HepG2 (cell line): ENCODE measurements around the gene SLC35B2. TPM values are rescaled to one million over a fixed set of nuclear protein-coding genes. Genes with fewer than 3 reads are reported as not detected.
A peak's percentile ranks its signal among the peaks of the same experiment; 100 is the strongest.

Experiments
- CBX1 ChIP-seq: IDR thresholded peaks from one replicate; pipeline ENCODE4 v1.6.1; 2016; ENCODE audit warnings: antibody characterized with exemption, low read depth
- CHCHD3 ChIP-seq: sonication (generic); formaldehyde crosslinking; IDR thresholded peaks from 2 replicates; pipeline ENCODE4 v1.8.0; 2022; ENCODE audit warnings: mild to moderate bottlenecking, missing genetic modification reagents, moderate library complexity
- HMG20A ChIP-seq: IDR thresholded peaks from 2 replicates; pipeline ENCODE4 v1.6.1; 2016; ENCODE audit warnings: borderline replicate concordance
- HNRNPK ChIP-seq: fragments of 200-400 bp; formaldehyde crosslinking; IDR thresholded peaks from 2 replicates; pipeline ENCODE4 v1.6.1; 2018; ENCODE audit warnings: low read length, low read depth, moderate library complexity, mild to moderate bottlenecking; ENCODE audit not compliant: poor library complexity, severe bottlenecking
- HNRNPL ChIP-seq: fragments of 200-400 bp; formaldehyde crosslinking; IDR thresholded peaks from 2 replicates; pipeline ENCODE4 v1.6.1; 2017; ENCODE audit warnings: mild to moderate bottlenecking, low read depth, low read length
- HOXA3 ChIP-seq: sonication (generic); formaldehyde crosslinking; IDR thresholded peaks from 2 replicates; pipeline ENCODE4 v1.5.0; 2020; ENCODE audit warnings: missing genetic modification reagents
- HOXA7 ChIP-seq: sonication (generic); formaldehyde crosslinking; IDR thresholded peaks from 2 replicates; pipeline ENCODE4 v1.8.1; 2022; ENCODE audit warnings: mild to moderate bottlenecking, missing genetic modification reagents, moderate library complexity
- HOXD1 ChIP-seq: sonication (generic); formaldehyde crosslinking; IDR thresholded peaks from 2 replicates; pipeline ENCODE4 v1.5.0; 2020; ENCODE audit warnings: missing genetic modification reagents
- MIER2 ChIP-seq: IDR thresholded peaks from 2 replicates; pipeline ENCODE4 v1.6.1; 2016; ENCODE audit warnings: missing biosample characterization, missing genetic modification reagents
- MYNN ChIP-seq: sonication (generic); formaldehyde crosslinking; IDR thresholded peaks from 2 replicates; pipeline ENCODE4 v1.4.0; 2020; ENCODE audit warnings: mild to moderate bottlenecking, low read depth, missing genetic modification reagents
- NPAS2 ChIP-seq: sonication (generic); formaldehyde crosslinking; IDR thresholded peaks from 2 replicates; pipeline ENCODE4 v1.8.0; 2022; ENCODE audit warnings: mild to moderate bottlenecking, missing genetic modification reagents, borderline replicate concordance
- PCBP1 ChIP-seq: fragments of 200-400 bp; formaldehyde crosslinking; IDR thresholded peaks from 2 replicates; pipeline ENCODE4 v1.6.1; 2017; ENCODE audit warnings: mild to moderate bottlenecking, low read depth, low read length, borderline replicate concordance
- POLR2G ChIP-seq: fragments of 200-400 bp; formaldehyde crosslinking; IDR thresholded peaks from 2 replicates; pipeline ENCODE4 v1.6.1; 2018; ENCODE audit warnings: mild to moderate bottlenecking, low read depth, low read length, moderate library complexity
- YY1 ChIP-seq: IDR thresholded peaks from 2 replicates; pipeline ENCODE4 v1.6.1; 2011; ENCODE audit warnings: low read length, low read depth, moderate library complexity, mild to moderate bottlenecking; ENCODE audit not compliant: insufficient read depth, insufficient replicate concordance
- ZBTB7B ChIP-seq: sonication (generic); formaldehyde crosslinking; IDR thresholded peaks from 2 replicates; pipeline ENCODE4 v1.4.0; 2020; ENCODE audit warnings: missing genetic modification reagents
- ZNF138 ChIP-seq: sonication (generic); formaldehyde crosslinking; IDR thresholded peaks from 2 replicates; pipeline ENCODE4 v1.5.0; 2020; ENCODE audit warnings: mild to moderate bottlenecking, low read depth, missing genetic modification reagents
- ZNF318 ChIP-seq: sonication (generic); formaldehyde crosslinking; IDR thresholded peaks from 2 replicates; pipeline ENCODE4 v1.4.0; 2020; ENCODE audit warnings: mild to moderate bottlenecking, missing genetic modification reagents
- ZNF329 ChIP-seq: sonication (generic); formaldehyde crosslinking; IDR thresholded peaks from 2 replicates; pipeline ENCODE4 v1.9.0; 2021; ENCODE audit warnings: low read depth, mild to moderate bottlenecking, missing genetic modification reagents
- ZNF550 ChIP-seq: sonication (generic); formaldehyde crosslinking; IDR thresholded peaks from 2 replicates; pipeline ENCODE4 v1.4.0; 2020; ENCODE audit warnings: mild to moderate bottlenecking, missing genetic modification reagents, borderline replicate concordance
- ZSCAN20 ChIP-seq: sonication (generic); formaldehyde crosslinking; IDR thresholded peaks from 2 replicates; pipeline ENCODE4 v1.4.0; 2020; ENCODE audit warnings: missing genetic modification reagents, mild to moderate bottlenecking, borderline replicate concordance
- polyA plus RNA-seq, 8 experiments: library from polyadenylated mRNA; depleted of rRNA in 3 of 8; stranded (reverse) in 7 of 8; unstranded in 1 of 8; fragments of >200 nt; fragmentation: Illumina TruSeq in 4 of 8; extraction: Trizol in 4 of 8; gene quantifications; 2 replicates each; pipeline versions ENCODE4 v1.2.1 to v1.2.3, GENCODE V29; 2011 to 2016; ENCODE audit warnings: low read depth in 4 of 8, missing spikeins in 1 of 8, mixed read lengths in 1 of 8; ENCODE audit not compliant: insufficient read depth in 1 of 8
- total RNA-seq, 5 experiments: library from RNA; depleted of rRNA; stranded (reverse); fragments of >200 nt; fragmentation: Illumina TruSeq; extraction: Trizol; gene quantifications; 2 replicates each; pipeline ENCODE4 v1.2.3, GENCODE V29; 2016; ENCODE audit warnings: low read depth in 1 of 5

Gene SLC35B2
- total and polyA plus RNA-seq, 2 of the 13 experiments (the other 11 are each of a cell fraction or from before 2014, with no cell fraction given), result 61.1 to 148 TPM

GRCh38 chr6:44297063-44298038 lies 40.0 kb upstream of the SLC35B2 start (continued):
- TF ChIP-seq ZNF550 (CRISPR knock-in tag) (no peak), ZNF329 (CRISPR knock-in tag) (no peak), YY1 (peak; percentile 2), POLR2G (peak; percentile 17; the same call in 1 of the 2 replicates), HNRNPK (peak; percentile 66), MIER2 (CRISPR knock-in tag) (no peak), HOXD1 (CRISPR knock-in tag) (no peak), MYNN (no peak), ZNF318 (CRISPR knock-in tag) (no peak), CBX1 (no peak), ZBTB7B (CRISPR knock-in tag) (no peak), HOXA3 (CRISPR knock-in tag) (no peak), CHCHD3 (CRISPR knock-in tag) (no peak), NPAS2 (no peak), ZSCAN20 (CRISPR knock-in tag) (no peak), HOXA7 (no peak), PCBP1 (0 out of 2 replicates have a peak, but pooled peaks have one; percentile 11), ZNF138 (CRISPR knock-in tag) (no peak), HMG20A (CRISPR knock-in tag) (no peak), HNRNPL (no peak)
